Measurements from ENCODE around the gene ARHGAP18. TPM values are rescaled to one million over a fixed set of nuclear protein-coding genes. Genes with fewer than 3 reads are reported as not detected.

The ARHGAP18 gene
- total and polyA plus RNA-seq, 4 donors: 1.6 to 8.0 (median 3.0) TPM

DNA sequence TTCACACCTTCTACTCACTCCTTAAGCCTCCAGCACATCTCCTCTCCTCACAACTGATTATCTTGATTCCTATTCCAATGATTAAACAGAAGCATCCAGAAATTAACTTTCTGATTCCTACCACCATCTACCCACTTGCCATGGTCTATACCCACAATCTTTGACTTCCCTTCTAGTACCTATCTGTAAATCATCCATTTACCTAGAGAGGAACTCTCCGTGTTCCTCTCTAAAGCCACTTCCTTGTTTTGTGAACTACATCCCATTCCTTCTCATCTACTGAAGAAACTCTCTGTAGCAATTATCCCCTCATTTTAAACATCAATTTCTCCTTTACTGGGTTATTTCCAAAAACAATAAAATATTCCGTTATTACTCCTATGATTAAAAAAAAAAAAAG lies 167.3 kb downstream of the ARHGAP18 start:
- WGBS: 81% methylated on average over 2 of the region's 2 CpGs

DNA sequence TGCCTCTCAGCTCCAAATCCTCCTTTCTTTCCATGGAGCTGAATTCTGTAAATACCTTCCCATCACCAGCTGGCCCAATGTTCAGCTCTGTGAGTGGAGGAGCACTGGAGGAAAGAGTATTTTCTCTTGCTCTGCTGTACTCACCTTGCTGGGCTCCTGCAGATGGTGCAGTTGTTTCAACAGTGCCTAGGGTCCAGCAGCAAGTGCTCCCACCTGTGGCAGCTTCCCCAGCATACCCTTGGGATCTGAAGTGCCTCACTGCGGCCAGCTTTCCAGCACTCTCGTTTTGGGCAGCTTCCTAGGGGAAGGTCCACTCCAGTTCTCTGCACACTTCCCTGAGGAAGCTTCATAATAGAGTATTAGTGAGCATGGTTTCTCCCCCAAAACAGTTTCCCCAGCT lies 170.9 kb downstream of the ARHGAP18 start:
- Histone ChIP-seq H3K4me3 (ENCODE audit: low read depth in 1 of 3, low read length in 3 of 3) (no peak overlapping the region), H3K27me3 (ENCODE audit: control insufficient read depth in 4 of 4, insufficient read depth in 4 of 4, low read length in 3 of 4) (no peaks in the 10 kb centered on the region)

More for the DNA sequence above, 167.3 kb downstream of the ARHGAP18 start:
- Histone ChIP-seq H3K4me3 (ENCODE audit: low read depth in 1 of 3, low read length in 3 of 3) (no peak overlapping the region), H3K9me3 (ENCODE audit: control insufficient read depth in 4 of 4, low read length in 3 of 4) (no peaks in the 10 kb centered on the region), H3K27me3 (ENCODE audit: control insufficient read depth in 4 of 4, insufficient read depth in 4 of 4, low read length in 3 of 4) (no peaks in the 10 kb centered on the region), H3K27ac (ENCODE audit: low read depth in 1 of 2, low read length in 2 of 2) (no peak overlapping the region), H3K36me3 (ENCODE audit: control insufficient read depth in 4 of 4, insufficient read depth in 3 of 4, low read depth in 1 of 4, low read length in 3 of 4) (no peaks in the 10 kb centered on the region), H3K4me1 (ENCODE audit: control insufficient read depth in 4 of 4, insufficient read depth in 4 of 4, low read length in 3 of 4) (no peaks in the 10 kb centered on the region), H3K9ac (ENCODE audit: low read depth in 1 of 2, low read length in 2 of 2) (no peak overlapping the region)
- TF ChIP-seq, protein P1, sequence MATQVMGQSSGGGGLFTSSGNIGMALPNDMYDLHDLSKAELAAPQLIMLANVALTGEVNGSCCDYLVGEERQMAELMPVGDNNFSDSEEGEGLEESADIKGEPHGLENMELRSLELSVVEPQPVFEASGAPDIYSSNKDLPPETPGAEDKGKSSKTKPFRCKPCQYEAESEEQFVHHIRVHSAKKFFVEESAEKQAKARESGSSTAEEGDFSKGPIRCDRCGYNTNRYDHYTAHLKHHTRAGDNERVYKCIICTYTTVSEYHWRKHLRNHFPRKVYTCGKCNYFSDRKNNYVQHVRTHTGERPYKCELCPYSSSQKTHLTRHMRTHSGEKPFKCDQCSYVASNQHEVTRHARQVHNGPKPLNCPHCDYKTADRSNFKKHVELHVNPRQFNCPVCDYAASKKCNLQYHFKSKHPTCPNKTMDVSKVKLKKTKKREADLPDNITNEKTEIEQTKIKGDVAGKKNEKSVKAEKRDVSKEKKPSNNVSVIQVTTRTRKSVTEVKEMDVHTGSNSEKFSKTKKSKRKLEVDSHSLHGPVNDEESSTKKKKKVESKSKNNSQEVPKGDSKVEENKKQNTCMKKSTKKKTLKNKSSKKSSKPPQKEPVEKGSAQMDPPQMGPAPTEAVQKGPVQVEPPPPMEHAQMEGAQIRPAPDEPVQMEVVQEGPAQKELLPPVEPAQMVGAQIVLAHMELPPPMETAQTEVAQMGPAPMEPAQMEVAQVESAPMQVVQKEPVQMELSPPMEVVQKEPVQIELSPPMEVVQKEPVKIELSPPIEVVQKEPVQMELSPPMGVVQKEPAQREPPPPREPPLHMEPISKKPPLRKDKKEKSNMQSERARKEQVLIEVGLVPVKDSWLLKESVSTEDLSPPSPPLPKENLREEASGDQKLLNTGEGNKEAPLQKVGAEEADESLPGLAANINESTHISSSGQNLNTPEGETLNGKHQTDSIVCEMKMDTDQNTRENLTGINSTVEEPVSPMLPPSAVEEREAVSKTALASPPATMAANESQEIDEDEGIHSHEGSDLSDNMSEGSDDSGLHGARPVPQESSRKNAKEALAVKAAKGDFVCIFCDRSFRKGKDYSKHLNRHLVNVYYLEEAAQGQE (IDR thresholded peaks at IDR 0.05): no peak
- TF ChIP-seq YY1 (IDR thresholded peaks at IDR 0.05) (no peak), RAD21 (IDR thresholded peaks at IDR 0.05) (no peak)
- no peak for DNase-seq (ENCODE audit: low spot score)

More for the DNA sequence above, 170.9 kb downstream of the ARHGAP18 start:
- no peak for DNase-seq (ENCODE audit: low spot score)
- H3K9me3 ChIP-seq (ENCODE audit: control insufficient read depth in 4 of 4, low read length in 3 of 4): no peaks in the 10 kb centered on the region
- H3K27ac ChIP-seq (ENCODE audit: low read depth in 1 of 2, low read length in 2 of 2): no peak overlapping the region
- H3K36me3 ChIP-seq (ENCODE audit: control insufficient read depth in 4 of 4, insufficient read depth in 3 of 4, low read depth in 1 of 4, low read length in 3 of 4): no peaks in the 10 kb centered on the region
- no peak for TF ChIP-seq FOXA2 (IDR thresholded peaks at IDR 0.05)
- no peak for TF ChIP-seq HNF4G (IDR thresholded peaks at IDR 0.05)
- TF ChIP-seq, protein P1 (IDR thresholded peaks at IDR 0.05): no peak
- TF ChIP-seq GABPA (IDR thresholded peaks at IDR 0.05 in 1 of 2, conservative IDR thresholded peaks at IDR 0.05 in 1 of 2): no peak
- TF ChIP-seq, protein P2, sequence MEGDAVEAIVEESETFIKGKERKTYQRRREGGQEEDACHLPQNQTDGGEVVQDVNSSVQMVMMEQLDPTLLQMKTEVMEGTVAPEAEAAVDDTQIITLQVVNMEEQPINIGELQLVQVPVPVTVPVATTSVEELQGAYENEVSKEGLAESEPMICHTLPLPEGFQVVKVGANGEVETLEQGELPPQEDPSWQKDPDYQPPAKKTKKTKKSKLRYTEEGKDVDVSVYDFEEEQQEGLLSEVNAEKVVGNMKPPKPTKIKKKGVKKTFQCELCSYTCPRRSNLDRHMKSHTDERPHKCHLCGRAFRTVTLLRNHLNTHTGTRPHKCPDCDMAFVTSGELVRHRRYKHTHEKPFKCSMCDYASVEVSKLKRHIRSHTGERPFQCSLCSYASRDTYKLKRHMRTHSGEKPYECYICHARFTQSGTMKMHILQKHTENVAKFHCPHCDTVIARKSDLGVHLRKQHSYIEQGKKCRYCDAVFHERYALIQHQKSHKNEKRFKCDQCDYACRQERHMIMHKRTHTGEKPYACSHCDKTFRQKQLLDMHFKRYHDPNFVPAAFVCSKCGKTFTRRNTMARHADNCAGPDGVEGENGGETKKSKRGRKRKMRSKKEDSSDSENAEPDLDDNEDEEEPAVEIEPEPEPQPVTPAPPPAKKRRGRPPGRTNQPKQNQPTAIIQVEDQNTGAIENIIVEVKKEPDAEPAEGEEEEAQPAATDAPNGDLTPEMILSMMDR (IDR thresholded peaks at IDR 0.05; ENCODE audit: low read depth, low read length, missing input control): no peak
- TF ChIP-seq, protein P3, sequence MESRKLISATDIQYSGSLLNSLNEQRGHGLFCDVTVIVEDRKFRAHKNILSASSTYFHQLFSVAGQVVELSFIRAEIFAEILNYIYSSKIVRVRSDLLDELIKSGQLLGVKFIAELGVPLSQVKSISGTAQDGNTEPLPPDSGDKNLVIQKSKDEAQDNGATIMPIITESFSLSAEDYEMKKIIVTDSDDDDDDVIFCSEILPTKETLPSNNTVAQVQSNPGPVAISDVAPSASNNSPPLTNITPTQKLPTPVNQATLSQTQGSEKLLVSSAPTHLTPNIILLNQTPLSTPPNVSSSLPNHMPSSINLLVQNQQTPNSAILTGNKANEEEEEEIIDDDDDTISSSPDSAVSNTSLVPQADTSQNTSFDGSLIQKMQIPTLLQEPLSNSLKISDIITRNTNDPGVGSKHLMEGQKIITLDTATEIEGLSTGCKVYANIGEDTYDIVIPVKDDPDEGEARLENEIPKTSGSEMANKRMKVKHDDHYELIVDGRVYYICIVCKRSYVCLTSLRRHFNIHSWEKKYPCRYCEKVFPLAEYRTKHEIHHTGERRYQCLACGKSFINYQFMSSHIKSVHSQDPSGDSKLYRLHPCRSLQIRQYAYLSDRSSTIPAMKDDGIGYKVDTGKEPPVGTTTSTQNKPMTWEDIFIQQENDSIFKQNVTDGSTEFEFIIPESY (IDR thresholded peaks at IDR 0.05): no peak
- no peak for TF ChIP-seq NR2F2 (IDR thresholded peaks at IDR 0.05)
- TF ChIP-seq RAD21 (IDR thresholded peaks at IDR 0.05): no peak
- TF ChIP-seq FOXA1 (IDR thresholded peaks at IDR 0.05): no peak
- TF ChIP-seq SP1 (IDR thresholded peaks at IDR 0.05): no peak
- TF ChIP-seq HNF4A (conservative IDR thresholded peaks at IDR 0.05): no peak
- TF ChIP-seq TAF1 (conservative IDR thresholded peaks at IDR 0.05): no peak
- WGBS: 81% methylated on average over 2 of the region's 2 CpGs
- H3K4me1 ChIP-seq (ENCODE audit: control insufficient read depth in 4 of 4, insufficient read depth in 4 of 4, low read length in 3 of 4): no peaks in the 10 kb centered on the region
- no peak overlapping the region for H3K9ac ChIP-seq (ENCODE audit: low read depth in 1 of 2, low read length in 2 of 2)

Measured in liver (tissue), 9 donors.